Keratinocyte (primary cell): ENCODE results near the gene ANKRD6. TPM values are rescaled to one million over a fixed set of nuclear protein-coding genes. Genes with fewer than 3 reads are reported as not detected.

Experiments
- DNase-seq: peaks from one replicate; pipeline ENCODE4 v3.0.0-alpha.2; 2011; ENCODE audit warnings: low read depth, missing footprints, low spot score
- FAIRE-seq: peaks from 2 replicates; lab custom pipeline; 2011; peaks lifted over from hg19 to GRCh38; lab: Jason Lieb, UNC
- H2AFZ ChIP-seq: 2 replicates; pipeline ENCODE4 v1.6.0; 2012; ENCODE audit warnings: low read length, control low read depth, inconsistent platforms; ENCODE audit not compliant: control insufficient read depth
- H3K27ac ChIP-seq: 2 replicates; pipeline ENCODE4 v1.5.1; 2011; ENCODE audit warnings: low read length; ENCODE audit not compliant: control insufficient read depth, insufficient read depth
- H3K27me3 ChIP-seq: 3 replicates; pipeline ENCODE4 v1.6.0; 2011; ENCODE audit warnings: low read length; ENCODE audit not compliant: control insufficient read depth, insufficient read depth; ENCODE audit errors: extremely low read depth
- H3K36me3 ChIP-seq, 2 experiments: 2 replicates in 1 of 2; 3 replicates in 1 of 2; pipeline ENCODE4 v1.5.1; 2011; ENCODE audit warnings: low read length in 2 of 2, mild to moderate bottlenecking in 1 of 2; ENCODE audit not compliant: control insufficient read depth in 2 of 2, insufficient read depth in 2 of 2; ENCODE audit errors: extremely low read depth in 1 of 2
- H3K4me1 ChIP-seq: 3 replicates; pipeline ENCODE4 v1.5.1; 2011; ENCODE audit warnings: low read length; ENCODE audit not compliant: control insufficient read depth, insufficient read depth; ENCODE audit errors: extremely low read depth
- H3K4me2 ChIP-seq: 3 replicates; pipeline ENCODE4 v1.6.0; 2011; ENCODE audit warnings: low read depth, low read length; ENCODE audit not compliant: control insufficient read depth, insufficient read depth; ENCODE audit errors: extremely low read depth
- H3K4me3 ChIP-seq, 3 experiments: fragments of 200-600 bp in 1 of 3; sonication (generic) in 1 of 3; 2 replicates in 2 of 3; 3 replicates in 1 of 3; pipeline ENCODE4 v1.5.1; 2011 to 2016; ENCODE audit warnings: low read length in 3 of 3, mild to moderate bottlenecking in 3 of 3, control low read depth in 2 of 3, inconsistent platforms in 1 of 3, low read depth in 1 of 3, mixed read lengths in 1 of 3, mixed run types in 1 of 3, moderate library complexity in 1 of 3; ENCODE audit not compliant: control insufficient read depth in 2 of 3, insufficient read depth in 2 of 3; ENCODE audit errors: extremely low read depth in 1 of 3
- H3K79me2 ChIP-seq: 2 replicates; pipeline ENCODE4 v1.6.0; 2012; ENCODE audit warnings: low read length; ENCODE audit not compliant: control insufficient read depth, insufficient read depth
- H3K9ac ChIP-seq: 3 replicates; pipeline ENCODE4 v1.6.0; 2011; ENCODE audit warnings: low read length; ENCODE audit not compliant: control insufficient read depth, insufficient read depth; ENCODE audit errors: extremely low read depth
- H3K9me1 ChIP-seq: 3 replicates; pipeline ENCODE4 v1.6.0; 2011; ENCODE audit warnings: low read length; ENCODE audit not compliant: control insufficient read depth, insufficient read depth; ENCODE audit errors: extremely low read depth
- H3K9me3 ChIP-seq: 2 replicates; pipeline ENCODE4 v1.5.1; 2012; ENCODE audit warnings: low read depth, low read length; ENCODE audit not compliant: control insufficient read depth
- H4K20me1 ChIP-seq: 3 replicates; pipeline ENCODE4 v1.6.0; 2011; ENCODE audit warnings: low read length; ENCODE audit not compliant: control insufficient read depth, insufficient read depth; ENCODE audit errors: extremely low read depth
- EZH2 ChIP-seq: IDR thresholded peaks from one replicate; pipeline ENCODE4 v1.6.1; 2012; ENCODE audit warnings: inconsistent platforms, mild to moderate bottlenecking, low read length, moderate library complexity
- dilution Hi-C: fragments of 300-500 bp; cut with MboI; formaldehyde crosslinking; loops from one replicate; pipeline ENCODE4 v1.7.0; 2020; ENCODE audit warnings: low sequenced_read_pairs; ENCODE audit not compliant: extremely low pct_ligation_motif_present
- polyA plus RNA-seq, 5 experiments: library from polyadenylated mRNA; depleted of rRNA in 3 of 5; stranded (reverse) in 3 of 5; stranded (forward) in 1 of 5; unstranded in 1 of 5; fragments of >200 nt; gene quantifications; 1 replicate in 1 of 5; 2 replicates in 3 of 5; 3 replicates in 1 of 5; pipeline versions ENCODE4 v1.2.1 to v1.2.3, GENCODE V29; 2011 to 2012; ENCODE audit warnings: missing spikeins in 2 of 5, low read depth in 1 of 5, low replicate concordance in 1 of 5
- TF ChIP-seq, protein P1 (sequence below), 3 experiments: IDR thresholded peaks in 1 of 3; conservative IDR thresholded peaks in 1 of 3; optimal IDR thresholded peaks in 1 of 3; 2 replicates in 2 of 3; 3 replicates in 1 of 3; pipeline versions ENCODE3 to v1.5.1; 2011; ENCODE audit warnings: low read length in 3 of 3, mild to moderate bottlenecking in 3 of 3, moderate library complexity in 2 of 3, control low read depth in 1 of 3, inconsistent platforms in 1 of 3; ENCODE audit not compliant: insufficient read depth in 2 of 3; ENCODE audit errors: extremely low read depth in 1 of 3

The ANKRD6 gene
- polyA plus RNA-seq, 1 donor (not counting 4 experiments of a cell fraction or from before 2014, with no cell fraction given), result 5.7 TPM

DNA sequence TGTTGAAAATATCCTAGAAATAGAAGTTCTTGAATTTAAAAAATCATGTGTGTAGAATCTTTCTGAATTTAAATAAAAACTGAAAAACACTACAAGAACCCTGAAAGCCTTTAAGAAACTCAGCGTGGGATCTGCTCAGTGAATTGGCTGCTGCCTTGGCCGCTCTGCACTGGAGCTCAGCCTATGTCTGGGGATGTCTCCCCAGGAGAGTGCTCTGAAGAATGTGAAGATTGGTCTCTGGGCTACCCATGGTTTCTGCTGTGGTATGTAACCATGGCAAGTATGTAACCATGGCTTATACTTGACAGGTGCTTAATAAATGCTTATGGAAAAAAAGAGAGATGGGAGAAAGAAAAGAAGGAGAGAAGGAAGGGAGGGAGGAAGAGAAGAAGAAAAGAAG, 17.8 kb upstream of the ANKRD6 start:
- dilution Hi-C loops, result no loop called here
- Histone ChIP-seq H3K27ac (no peak overlapping the region), H3K36me3 (no peaks in the 10 kb centered on the region), H3K9ac (no peak overlapping the region), H3K9me1 (no peaks in the 10 kb centered on the region), H3K4me2 (no peak overlapping the region), H4K20me1 (no peaks in the 10 kb centered on the region), H3K27me3 (peaks cover 43% of the 10 kb centered on the region), H3K4me1 (no peaks in the 10 kb centered on the region), H2AFZ (no peak overlapping the region), H3K79me2 (no peaks in the 10 kb centered on the region), H3K9me3 (no peaks in the 10 kb centered on the region), H3K4me3 (no peak overlapping the region)
- no peak for FAIRE-seq
- TF ChIP-seq, protein P1, sequence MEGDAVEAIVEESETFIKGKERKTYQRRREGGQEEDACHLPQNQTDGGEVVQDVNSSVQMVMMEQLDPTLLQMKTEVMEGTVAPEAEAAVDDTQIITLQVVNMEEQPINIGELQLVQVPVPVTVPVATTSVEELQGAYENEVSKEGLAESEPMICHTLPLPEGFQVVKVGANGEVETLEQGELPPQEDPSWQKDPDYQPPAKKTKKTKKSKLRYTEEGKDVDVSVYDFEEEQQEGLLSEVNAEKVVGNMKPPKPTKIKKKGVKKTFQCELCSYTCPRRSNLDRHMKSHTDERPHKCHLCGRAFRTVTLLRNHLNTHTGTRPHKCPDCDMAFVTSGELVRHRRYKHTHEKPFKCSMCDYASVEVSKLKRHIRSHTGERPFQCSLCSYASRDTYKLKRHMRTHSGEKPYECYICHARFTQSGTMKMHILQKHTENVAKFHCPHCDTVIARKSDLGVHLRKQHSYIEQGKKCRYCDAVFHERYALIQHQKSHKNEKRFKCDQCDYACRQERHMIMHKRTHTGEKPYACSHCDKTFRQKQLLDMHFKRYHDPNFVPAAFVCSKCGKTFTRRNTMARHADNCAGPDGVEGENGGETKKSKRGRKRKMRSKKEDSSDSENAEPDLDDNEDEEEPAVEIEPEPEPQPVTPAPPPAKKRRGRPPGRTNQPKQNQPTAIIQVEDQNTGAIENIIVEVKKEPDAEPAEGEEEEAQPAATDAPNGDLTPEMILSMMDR (optimal IDR thresholded peaks at IDR 0.05 in 1 of 3, IDR thresholded peaks at IDR 0.05 in 1 of 3, conservative IDR thresholded peaks at IDR 0.05 in 1 of 3; ENCODE audit: extremely low read depth in 1 of 3, insufficient read depth in 2 of 3, low read length in 3 of 3), result no peak
- no peak for TF ChIP-seq EZH2
- no peak for DNase-seq

GRCh38 chr6:89416796-89417195, 16.2 kb upstream of the ANKRD6 start:
- Histone ChIP-seq H3K9me3 (no peaks in the 10 kb centered on the region), H3K9me1 (no peaks in the 10 kb centered on the region), H3K27me3 (peaks cover 27% of the 10 kb centered on the region), H3K4me3 (no peak overlapping the region), H3K4me1 (no peaks in the 10 kb centered on the region), H3K27ac (no peak overlapping the region), H3K36me3 (no peaks in the 10 kb centered on the region), H2AFZ (no peak overlapping the region), H3K4me2 (no peak overlapping the region), H3K9ac (no peak overlapping the region), H3K79me2 (no peaks in the 10 kb centered on the region), H4K20me1 (no peaks in the 10 kb centered on the region)
- DNase-seq (no peak), FAIRE-seq (no peak)
- dilution Hi-C loops, result no loop called here
- TF ChIP-seq, protein P1 (optimal IDR thresholded peaks at IDR 0.05 in 1 of 3, IDR thresholded peaks at IDR 0.05 in 1 of 3, conservative IDR thresholded peaks at IDR 0.05 in 1 of 3; ENCODE audit: extremely low read depth in 1 of 3, insufficient read depth in 2 of 3, low read length in 3 of 3), result no peak
- TF ChIP-seq EZH2, result no peak
